ENCODE measurements around the gene BABAM2.

- TF ChIP-seq, protein P1, sequence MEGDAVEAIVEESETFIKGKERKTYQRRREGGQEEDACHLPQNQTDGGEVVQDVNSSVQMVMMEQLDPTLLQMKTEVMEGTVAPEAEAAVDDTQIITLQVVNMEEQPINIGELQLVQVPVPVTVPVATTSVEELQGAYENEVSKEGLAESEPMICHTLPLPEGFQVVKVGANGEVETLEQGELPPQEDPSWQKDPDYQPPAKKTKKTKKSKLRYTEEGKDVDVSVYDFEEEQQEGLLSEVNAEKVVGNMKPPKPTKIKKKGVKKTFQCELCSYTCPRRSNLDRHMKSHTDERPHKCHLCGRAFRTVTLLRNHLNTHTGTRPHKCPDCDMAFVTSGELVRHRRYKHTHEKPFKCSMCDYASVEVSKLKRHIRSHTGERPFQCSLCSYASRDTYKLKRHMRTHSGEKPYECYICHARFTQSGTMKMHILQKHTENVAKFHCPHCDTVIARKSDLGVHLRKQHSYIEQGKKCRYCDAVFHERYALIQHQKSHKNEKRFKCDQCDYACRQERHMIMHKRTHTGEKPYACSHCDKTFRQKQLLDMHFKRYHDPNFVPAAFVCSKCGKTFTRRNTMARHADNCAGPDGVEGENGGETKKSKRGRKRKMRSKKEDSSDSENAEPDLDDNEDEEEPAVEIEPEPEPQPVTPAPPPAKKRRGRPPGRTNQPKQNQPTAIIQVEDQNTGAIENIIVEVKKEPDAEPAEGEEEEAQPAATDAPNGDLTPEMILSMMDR (conservative IDR thresholded peaks at IDR 0.05; ENCODE audit: low read depth, low read length): no peak
- TF ChIP-seq POLR2A (IDR thresholded peaks at IDR 0.05; ENCODE audit: low read depth, low read length) (no peak), USF2 (IDR thresholded peaks at IDR 0.05; ENCODE audit: low read depth, low read length) (no peak), MAZ (IDR thresholded peaks at IDR 0.05; ENCODE audit: borderline replicate concordance, low read depth, low read length) (no peak), RFX5 (IDR thresholded peaks at IDR 0.05; ENCODE audit: low read depth, low read length) (no peak), MXI1 (IDR thresholded peaks at IDR 0.05; ENCODE audit: borderline replicate concordance, low read depth, low read length) (no peak)
Observed at GRCh38 chr2:28300485-28301341, 410.2 kb downstream of the BABAM2 start.
